22Rv1 (cell line): ENCODE measurements around the gene RFTN1.

ENCODE experiments used
- CTCF ChIP-seq: fragments of 450-650 bp; IDR thresholded peaks from 2 replicates; pipeline ENCODE4 v1.5.1; 2017; ENCODE audit warnings: mild to moderate bottlenecking
- ZFX ChIP-seq: fragments of 450-650 bp; IDR thresholded peaks from 2 replicates; pipeline ENCODE4 v1.6.1; 2017; ENCODE audit warnings: antibody characterized with exemption, borderline replicate concordance

- TF ChIP-seq CTCF: no peak
- no peak for TF ChIP-seq ZFX
Measured at GRCh38 chr3:16279010-16279801, 234.3 kb downstream of the RFTN1 start.
